Measurements from ENCODE around the gene HSD17B2.
"Not testable (repeated sequence)": the region's sequence is repeated elsewhere in the genome, so short reads cannot be mapped to it uniquely, and the experiment has no call there.

Gene HSD17B2

DNA sequence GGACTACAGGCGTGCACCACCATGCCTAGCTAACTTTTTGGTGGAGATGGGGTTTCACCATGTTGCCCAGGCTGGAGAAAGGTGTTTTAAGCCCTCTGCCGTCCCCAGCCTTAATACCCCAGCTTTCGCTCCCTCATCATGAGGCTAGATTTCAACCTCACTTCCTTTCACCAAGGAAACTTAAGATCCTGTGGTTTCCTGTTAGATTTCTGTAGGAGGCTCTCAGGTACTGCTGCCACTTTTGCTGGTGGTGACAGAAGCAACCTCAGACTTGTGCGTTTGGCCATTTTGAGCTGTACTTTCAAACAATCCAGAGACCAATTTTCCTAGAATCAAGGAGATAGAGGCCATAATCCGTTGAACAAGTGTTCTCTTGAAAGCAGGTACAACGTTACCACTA is 98.7 kb downstream of the HSD17B2 start:
- DNase-seq (ENCODE audit: low spot score): no peak

GRCh38 chr16:82134846-82135245 is 99.8 kb downstream of the HSD17B2 start:
- DNase-seq (ENCODE audit: low spot score): no peak

DNA sequence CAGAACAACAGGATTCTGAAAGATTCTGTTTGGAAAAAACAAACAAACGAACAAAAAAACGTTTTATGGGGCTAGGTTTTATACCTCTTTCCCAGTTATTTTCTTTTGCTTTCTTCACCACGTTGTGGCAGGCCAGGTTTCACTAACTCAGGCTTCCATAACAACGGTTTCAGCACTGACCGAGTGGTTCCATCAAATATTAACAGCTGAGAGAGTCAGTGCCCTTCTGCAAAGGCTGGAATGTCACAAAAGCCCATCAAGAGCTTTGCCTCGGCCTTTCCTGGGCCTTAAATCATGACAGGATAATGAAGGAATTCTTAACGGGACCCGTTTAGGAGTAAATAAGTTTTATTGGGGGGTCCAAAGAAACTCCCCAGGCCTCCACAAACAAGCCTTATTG is 100.8 kb downstream of the HSD17B2 start:
- no peak for DNase-seq (ENCODE audit: low spot score)

GRCh38 chr16:82136956-82137821 is 102.1 kb downstream of the HSD17B2 start:
- DNase-seq (ENCODE audit: low spot score): no peak

DNA sequence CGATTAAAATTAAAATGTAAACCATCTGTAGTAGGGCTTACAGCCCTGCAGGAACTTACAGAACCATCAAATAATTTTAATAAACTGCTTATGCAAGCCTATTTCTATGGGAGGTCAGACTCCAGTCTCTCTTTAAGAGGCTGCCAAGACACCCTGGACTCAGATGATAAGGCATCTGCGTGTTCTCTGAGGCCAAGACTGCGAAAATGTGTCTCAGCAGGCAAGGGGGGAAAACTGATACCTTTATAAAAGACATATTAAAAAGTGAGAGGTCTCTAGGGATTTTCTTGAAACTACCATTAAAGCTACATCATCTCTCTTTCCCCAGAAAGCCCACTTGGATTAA is 102.7 kb downstream of the HSD17B2 start:
- DNase-seq (ENCODE audit: low spot score): no peak

DNA sequence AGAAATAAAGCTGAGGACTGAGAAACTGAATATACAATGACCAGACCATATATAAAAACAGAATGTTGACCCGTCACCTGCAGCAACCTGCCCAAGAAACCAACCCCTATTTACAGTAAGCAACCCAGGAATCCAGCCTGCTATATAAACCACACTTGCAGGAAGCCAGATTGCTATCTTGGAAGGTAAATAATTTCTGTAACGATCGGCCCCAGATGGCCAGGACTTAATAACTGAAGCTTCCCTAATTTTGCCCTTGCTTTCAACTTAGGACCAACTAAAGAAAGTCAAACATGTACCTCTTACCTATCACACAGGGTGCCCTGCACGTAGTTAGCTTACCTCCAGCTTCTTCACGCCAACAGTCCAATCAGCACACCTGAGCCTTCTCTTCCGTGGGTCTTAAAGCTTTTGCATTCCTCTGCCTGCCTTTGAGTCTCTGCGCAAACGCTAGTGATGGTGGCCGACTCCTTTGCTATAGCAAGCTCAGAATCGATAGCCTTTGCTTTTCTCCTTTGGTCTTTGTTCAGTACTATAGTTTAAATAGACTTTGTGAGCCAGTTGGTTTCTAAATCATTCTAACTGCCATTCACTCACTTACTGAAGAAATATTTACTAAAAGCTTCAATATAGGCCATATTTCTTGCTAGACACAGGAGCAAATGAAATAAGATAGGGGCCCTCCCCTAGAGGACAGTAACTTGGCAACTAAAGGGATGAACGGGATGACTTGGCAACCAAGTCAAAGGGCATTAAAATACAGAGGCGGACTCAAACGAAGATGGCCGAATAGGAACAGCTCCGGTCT is 103.6 kb downstream of the HSD17B2 start:
- no peak for DNase-seq (ENCODE audit: low spot score)

- DNase-seq (ENCODE audit: low spot score): not testable (repeated sequence)
Observed at GRCh38 chr16:82139286-82139571, 104.2 kb downstream of the HSD17B2 start.

GRCh38 chr16:82146556-82146955 is 111.5 kb downstream of the HSD17B2 start:
- DNase-seq (ENCODE audit: low spot score): no peak

DNA sequence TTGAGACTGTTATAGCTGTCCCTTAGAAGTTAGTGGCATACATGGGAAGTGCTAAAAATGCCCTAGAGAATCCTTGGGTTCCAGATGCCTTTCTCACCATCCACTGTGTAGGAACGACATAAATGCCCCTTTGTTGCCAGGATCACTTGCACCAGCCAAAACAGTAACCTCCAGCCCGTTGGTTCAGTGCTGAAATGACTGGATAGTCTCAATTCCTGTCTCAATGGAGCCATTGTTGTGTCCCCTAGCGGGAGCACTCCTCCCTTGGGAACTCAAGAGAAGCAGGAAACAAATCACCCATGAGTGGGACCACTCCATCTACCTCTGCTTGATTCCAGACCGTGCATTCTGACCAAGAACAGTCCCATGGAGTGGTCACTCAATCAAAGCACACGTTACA is 111.9 kb downstream of the HSD17B2 start:
- no peak for DNase-seq (ENCODE audit: low spot score)

- DNase-seq (ENCODE audit: low spot score): no peak
Observed at GRCh38 chr16:82147546-82147945, 112.5 kb downstream of the HSD17B2 start.
